Activated T-cell treated with anti-CD3 and anti-CD28 coated beads for 1 hour (primary cell): ENCODE data around the gene ADGRL1.

Experiments used
- DNase-seq: peaks from one replicate; pipeline ENCODE4 v3.0.0-alpha.2; 2020; ENCODE audit warnings: low read depth

ADGRL1 gene

GRCh38 chr19:14112809-14113385 lies 93.1 kb downstream of the ADGRL1 start:
- no peak for DNase-seq

- no peak for DNase-seq
Observed at GRCh38 chr19:14112051-14112808, 93.7 kb downstream of the ADGRL1 start.

GRCh38 chr19:14111486-14111885 lies 94.5 kb downstream of the ADGRL1 start:
- DNase-seq: no peak

GRCh38 chr19:14110650-14111049 lies 95.3 kb downstream of the ADGRL1 start:
- DNase-seq: no peak

- no peak for DNase-seq
Observed at GRCh38 chr19:14107581-14108461, 98.1 kb downstream of the ADGRL1 start.

- no peak for DNase-seq
Observed at GRCh38 chr19:14106840-14107239, 99.1 kb downstream of the ADGRL1 start.

- no peak for DNase-seq
Observed at GRCh38 chr19:14105680-14106079, 100.3 kb downstream of the ADGRL1 start.

GRCh38 chr19:14103310-14103709 lies 102.7 kb downstream of the ADGRL1 start:
- no peak for DNase-seq

- DNase-seq: no peak
Observed at GRCh38 chr19:14102756-14103155, 103.2 kb downstream of the ADGRL1 start.

GRCh38 chr19:14102102-14102696 lies 103.8 kb downstream of the ADGRL1 start:
- DNase-seq: no peak

- DNase-seq: no peak
Observed at GRCh38 chr19:14101003-14101545, 104.9 kb downstream of the ADGRL1 start.
